ENCODE results near the gene SPIB.
A peak's percentile ranks its signal among the peaks of the same experiment; 100 is the strongest.
"Not testable (repeated sequence)": the region's sequence is repeated elsewhere in the genome, so short reads cannot be mapped to it uniquely, and the experiment has no call there.

SPIB gene

DNA sequence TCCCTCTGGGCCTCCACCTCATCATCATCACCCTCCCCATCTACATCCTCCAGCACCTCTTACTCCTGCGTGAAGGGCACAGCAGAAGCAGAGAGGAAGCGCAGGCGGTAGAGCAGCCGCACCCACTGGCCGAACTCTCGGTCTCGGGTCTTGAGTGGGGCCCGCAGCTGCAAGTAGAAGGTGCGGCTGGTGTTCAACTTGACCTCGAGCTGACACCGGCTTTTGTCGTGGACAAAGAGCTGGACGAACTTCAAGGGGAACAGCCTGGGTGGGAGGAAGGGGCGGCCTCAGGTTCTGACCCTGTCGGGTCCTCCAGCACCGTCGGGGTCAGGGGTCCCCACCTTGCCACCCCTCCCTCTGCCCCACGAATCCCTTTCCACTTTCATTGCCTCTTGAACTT, 48.8 kb downstream of the SPIB start:
- no peak for DNase-seq (ENCODE audit: low read depth in 3 of 3)

DNA sequence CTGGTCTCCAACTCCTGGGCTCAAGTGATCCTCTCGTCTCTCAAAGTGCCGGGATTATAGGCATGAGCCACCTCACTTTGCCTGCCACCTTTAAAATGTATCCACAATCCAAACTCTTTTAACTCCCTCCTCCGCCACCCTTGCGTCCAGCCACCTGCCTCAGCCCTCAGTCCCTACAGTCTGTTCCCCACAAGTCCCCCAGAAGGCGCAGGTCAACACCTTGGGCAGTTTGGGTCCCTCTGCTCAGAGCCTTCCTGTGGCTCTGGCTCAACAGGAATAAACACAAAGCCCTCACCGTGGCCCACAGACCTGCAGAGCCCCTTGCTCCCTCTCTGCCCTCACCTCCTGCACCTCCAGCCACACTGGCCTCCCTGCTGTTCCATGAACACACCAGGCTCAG, 50.1 kb downstream of the SPIB start:
- no peak for DNase-seq (ENCODE audit: low read depth in 3 of 3)

DNA sequence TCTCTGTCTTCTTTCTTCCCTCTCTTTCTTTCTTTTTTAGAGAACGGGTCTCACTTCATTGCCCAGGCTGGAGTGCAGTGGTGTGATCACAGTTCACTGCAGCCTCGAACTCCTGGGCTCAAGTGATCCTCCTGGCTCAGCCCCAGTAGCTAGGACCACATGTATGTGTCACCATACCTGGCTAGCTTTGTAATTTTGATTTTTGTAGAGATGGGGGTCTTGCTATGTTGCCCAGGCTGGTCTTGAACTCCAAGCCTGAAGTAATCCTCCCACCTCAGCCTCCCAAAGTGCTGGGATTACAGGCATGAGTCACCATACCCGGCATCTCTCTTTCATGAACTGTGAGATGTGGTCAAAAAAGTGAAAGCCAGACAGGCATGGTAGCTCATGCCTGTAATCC, 54.6 kb downstream of the SPIB start:
- DNase-seq (ENCODE audit: low read depth in 3 of 3): not testable (repeated sequence)

DNA sequence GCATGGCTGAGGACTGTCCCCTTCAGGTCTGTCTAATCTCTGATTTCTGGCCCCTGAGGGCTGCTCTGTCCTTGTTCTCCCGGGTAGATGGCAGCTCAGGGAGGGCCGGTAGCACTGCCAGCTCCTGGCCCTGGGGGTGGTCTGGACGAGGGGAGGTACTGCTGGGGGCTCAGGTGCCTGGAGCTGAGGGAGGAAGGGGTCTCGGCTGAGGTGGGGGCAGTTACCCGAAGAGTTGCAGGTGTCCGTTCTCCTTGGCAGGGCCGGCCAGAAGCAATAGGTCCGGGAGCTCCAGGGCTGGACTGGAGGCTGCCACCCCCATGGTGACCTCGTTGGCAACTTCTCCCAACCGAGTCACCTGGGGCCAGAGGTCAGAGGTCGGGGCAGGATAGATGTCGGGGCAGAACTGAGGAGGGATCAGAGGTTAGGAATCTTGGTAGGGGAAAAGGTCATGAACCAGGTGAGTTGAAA, 56.4 kb downstream of the SPIB start:
- no peak for DNase-seq (ENCODE audit: low read depth in 3 of 3)

DNA sequence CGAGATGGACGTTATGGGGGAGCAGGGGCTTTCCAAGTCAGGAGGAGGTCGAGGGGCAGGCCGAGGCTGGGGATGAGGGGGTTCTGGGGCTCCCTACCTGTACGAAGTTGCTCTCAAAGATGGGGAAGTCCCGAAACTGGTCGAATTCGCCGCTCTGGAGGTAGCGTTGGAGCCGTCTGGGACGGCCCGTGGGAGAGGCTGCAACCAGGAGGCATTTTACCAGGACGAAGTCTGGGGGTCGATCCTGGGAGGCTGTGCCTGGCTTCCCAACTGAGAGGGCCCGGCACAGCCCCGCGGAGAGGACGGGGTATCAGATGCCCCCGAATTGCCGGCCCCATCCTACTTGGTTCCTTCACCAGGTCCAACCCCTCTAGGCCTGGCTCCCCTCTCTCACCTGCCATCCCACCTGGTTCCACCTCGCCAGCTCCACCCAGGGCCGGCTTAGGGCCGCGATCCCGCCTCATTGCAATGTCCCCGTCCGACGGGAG, 57.0 kb downstream of the SPIB start:
- no peak for DNase-seq (ENCODE audit: low read depth in 3 of 3)

DNA sequence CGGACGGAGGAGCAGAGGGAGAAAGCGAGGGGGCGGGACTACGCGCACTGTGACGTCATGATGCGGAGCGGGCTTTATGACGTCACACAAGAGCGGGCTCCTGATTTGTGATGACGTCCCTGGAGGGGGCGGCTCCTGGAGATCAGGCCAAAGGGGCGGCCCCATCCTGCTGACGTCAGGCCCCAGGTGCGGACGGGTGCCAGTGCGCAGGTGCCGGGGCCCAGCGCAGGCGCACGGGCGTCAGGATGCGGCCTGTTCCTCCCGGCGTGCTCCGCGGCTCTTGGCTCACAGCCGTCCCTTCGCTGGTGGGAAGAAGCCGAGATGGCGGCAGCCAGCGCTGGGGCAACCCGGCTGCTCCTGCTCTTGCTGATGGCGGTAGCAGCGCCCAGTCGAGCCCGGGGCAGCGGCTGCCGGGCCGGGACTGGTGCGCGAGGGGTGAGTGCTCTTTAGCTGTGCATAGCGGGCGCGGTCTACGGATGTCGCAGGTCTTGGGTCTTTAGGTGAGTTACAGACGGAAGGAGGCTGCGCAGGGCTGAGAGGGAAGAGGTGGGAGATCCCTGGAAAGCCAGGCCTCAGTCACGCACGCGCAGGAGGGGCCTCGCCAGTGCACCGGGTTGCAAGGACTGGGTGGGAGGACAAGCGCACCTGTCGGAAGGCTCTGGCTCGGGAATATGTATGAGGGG, 57.6 kb downstream of the SPIB start, which contains the start of the genes EMC10 and GARIN5A:
EMC10 (plus strand) TSS at position 284 of the 683 bp plus-strand sequence; CDS start at position 322, 38 bp downstream.
GARIN5A (minus strand) TSS at position 625 of the 683 bp plus-strand sequence; CDS start at position 165, 460 bp downstream.
- peak; percentile 87 to 96 (median 92) for DNase-seq (ENCODE audit: low read depth in 3 of 3)

DNA sequence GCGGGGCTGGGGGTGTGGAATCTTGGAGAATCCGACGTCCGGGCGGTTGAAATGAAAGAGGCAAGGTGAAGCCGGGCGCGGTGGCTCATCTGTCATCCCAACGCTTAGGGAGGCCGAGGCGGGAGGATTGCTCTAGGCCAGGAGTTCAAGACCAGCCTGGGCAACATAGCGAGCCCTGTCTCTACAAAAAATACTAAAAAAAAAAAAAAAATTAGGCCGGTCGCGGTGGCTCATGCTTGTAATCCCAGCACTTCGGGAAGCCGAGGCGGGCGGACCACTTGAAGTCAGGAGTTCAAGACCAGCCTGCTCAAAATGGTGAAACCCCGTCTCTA, 58.1 kb downstream of the SPIB start:
- no peak for DNase-seq (ENCODE audit: low read depth in 3 of 3)

DNA sequence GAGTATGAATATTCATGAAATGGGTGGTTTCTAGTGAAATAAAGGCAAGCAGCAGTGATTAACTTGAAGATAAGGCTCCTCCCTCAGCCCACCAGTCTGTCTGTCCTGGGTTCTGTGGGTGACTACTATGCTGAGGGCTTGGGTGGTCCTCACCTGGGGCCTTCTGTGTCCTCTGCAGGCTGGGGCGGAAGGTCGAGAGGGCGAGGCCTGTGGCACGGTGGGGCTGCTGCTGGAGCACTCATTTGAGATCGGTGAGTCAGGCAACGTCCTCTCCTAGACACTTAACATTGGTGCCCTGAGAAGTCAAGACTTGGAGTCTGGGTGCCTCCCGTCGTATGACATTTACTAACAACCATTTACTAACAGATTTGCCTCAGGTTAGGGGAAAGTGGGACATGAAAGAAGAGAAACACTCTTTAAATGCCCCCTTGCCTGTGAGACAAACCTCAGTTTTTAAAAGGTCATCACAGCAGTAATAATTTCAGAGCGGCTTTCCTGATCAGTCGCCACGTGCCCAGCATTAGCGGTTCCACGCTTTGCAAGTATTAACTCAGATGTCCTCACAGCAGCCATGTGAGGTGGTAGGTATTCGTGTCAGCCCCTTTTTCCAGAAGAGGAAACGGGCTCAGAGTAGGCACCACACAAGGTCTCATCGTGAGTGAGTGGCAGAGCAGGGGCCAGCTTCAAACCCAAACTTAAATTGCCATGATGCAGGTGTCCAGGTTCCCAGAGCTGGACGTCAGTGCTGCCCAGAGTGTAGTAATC, 59.2 kb downstream of the SPIB start:
- no peak for DNase-seq (ENCODE audit: low read depth in 3 of 3)

DNA sequence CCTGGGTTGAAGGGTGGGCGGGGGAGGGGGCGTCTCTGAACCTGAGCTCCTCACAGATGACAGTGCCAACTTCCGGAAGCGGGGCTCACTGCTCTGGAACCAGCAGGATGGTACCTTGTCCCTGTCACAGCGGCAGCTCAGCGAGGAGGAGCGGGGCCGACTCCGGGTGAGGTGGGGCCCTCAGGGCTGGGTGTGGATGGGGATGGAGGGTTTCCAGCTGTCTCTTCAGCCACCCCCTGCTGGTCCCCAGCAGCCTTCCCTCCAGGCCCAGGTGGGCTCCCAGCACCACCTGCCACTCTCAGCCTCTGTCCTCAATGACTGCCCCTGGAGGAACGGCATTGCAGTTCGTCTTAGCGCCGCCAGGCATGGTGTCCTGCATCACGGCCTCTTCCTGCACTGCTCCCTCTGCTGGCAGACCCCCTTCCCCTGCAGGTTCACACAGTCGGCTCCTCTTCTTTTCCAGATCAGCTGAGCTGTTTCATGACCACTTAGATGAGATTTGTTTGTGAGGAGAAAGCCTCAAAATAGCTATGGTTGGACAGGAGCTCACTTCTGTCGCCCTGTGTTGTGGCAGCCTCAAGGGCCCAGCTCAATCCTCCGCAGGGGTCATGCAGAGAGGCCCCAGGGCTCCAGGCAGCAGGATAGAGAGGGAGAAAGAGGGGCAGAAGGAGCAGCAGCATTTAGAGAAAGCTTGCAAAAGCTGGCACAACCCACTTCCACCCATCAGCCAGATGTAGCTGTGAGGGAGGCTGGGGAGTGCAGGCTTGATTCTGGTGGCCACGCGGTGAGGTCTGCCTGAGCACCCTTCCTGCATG, 60.4 kb downstream of the SPIB start:
- DNase-seq (ENCODE audit: low read depth in 3 of 3): peak in 1 of 3 donors; percentile 16

DNA sequence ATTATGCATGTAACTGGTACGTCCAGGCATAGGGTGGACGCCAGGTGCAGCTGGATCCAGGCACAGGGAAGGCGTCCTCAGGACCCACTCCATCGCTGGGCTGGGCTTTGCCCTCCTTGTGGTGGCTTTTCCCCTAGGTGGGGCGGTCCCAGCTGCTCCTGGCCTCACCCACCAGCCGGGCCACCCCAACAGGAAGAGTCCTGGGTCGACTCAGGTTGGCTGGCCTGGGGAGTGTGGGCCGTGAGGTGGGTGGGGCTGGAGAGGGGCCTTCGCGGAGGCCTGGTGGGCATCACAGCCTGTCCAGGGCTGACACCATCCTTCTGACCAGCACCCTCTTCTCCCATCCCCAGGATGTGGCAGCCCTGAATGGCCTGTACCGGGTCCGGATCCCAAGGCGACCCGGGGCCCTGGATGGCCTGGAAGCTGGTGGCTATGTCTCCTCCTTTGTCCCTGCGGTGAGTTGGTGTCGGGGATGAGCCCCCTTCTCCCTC, 61.1 kb downstream of the SPIB start:
- DNase-seq (ENCODE audit: low read depth in 3 of 3): no peak

DNA sequence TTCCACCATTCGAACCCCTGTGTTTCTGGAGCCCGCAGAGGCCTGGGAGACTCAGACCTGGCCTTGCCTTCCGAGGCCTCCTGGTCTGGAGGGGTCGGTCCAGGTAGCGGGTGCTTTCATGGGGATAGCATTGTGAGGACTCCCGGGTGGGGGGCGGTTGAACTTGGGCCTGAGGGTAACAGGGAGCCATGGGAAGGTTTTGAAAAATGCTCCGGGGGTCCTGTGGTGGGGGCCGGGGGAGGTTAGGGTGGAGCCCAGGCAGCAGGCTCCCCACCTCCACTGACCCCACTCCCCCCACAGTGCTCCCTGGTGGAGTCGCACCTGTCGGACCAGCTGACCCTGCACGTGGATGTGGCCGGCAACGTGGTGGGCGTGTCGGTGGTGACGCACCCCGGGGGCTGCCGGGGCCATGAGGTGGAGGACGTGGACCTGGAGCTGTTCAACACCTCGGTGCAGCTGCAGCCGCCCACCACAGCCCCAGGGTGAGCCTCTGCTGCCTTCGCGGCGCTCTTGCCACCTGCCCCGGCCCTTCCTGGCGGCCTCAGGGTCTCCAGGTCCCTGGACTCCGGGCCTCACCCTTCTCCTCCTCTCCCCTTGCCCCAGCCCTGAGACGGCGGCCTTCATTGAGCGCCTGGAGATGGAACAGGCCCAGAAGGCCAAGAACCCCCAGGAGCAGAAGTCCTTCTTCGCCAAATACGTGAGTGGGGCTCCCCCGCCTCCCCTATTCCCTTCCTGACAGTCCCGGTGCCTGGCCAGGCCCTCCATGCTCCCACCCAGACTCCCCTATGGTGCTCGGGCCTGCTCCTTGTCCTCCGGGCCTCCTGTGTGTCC, 61.8 kb downstream of the SPIB start:
- no peak for DNase-seq (ENCODE audit: low read depth in 3 of 3)
